CD14-positive monocyte (primary cell): Measurements from ENCODE around the gene CDIP1. TPM values are rescaled to one million over a fixed set of nuclear protein-coding genes. Genes with fewer than 3 reads are reported as not detected.

Experiments used
- DNase-seq, 3 donors: peaks; one replicate each; pipeline ENCODE4 v3.0.0-alpha.2; 2011 to 2022
- H2AFZ ChIP-seq: 2 replicates; pipeline ENCODE4 v1.6.0; 2012; ENCODE audit warnings: mild to moderate bottlenecking, low read depth, low read length, inconsistent platforms; ENCODE audit not compliant: insufficient read depth, poor library complexity, severe bottlenecking
- H3K27ac ChIP-seq, 2 donors: 1 replicate in 1 of 2; 2 replicates in 1 of 2; pipeline ENCODE4 v1.5.1; 2012 to 2013; ENCODE audit warnings: low read length in 2 of 2, control low read depth in 1 of 2, inconsistent platforms in 1 of 2, low read depth in 1 of 2, mild to moderate bottlenecking in 1 of 2
- H3K27me3 ChIP-seq, 2 donors: one replicate each; pipeline versions ENCODE4 v1.6.0 to v1.6.1; 2011 to 2013; ENCODE audit warnings: low read length in 2 of 2; ENCODE audit not compliant: control insufficient read depth in 2 of 2, insufficient read depth in 2 of 2
- H3K36me3 ChIP-seq, 2 donors: replicated peaks in 1 of 2; 1 replicate in 1 of 2; 2 replicates in 1 of 2; pipeline versions ENCODE4 v1.5.1 to v1.6.1; 2012 to 2013; ENCODE audit warnings: low read length in 2 of 2, control low read depth in 1 of 2, inconsistent platforms in 1 of 2, mild to moderate bottlenecking in 1 of 2; ENCODE audit not compliant: insufficient read depth in 2 of 2, control insufficient read depth in 1 of 2
- H3K4me1 ChIP-seq, 2 donors: 1 replicate in 1 of 2; 2 replicates in 1 of 2; pipeline versions ENCODE4 v1.5.1 to v1.6.1; 2012 to 2013; ENCODE audit warnings: low read length in 2 of 2, control low read depth in 1 of 2, inconsistent platforms in 1 of 2, mild to moderate bottlenecking in 1 of 2, moderate library complexity in 1 of 2; ENCODE audit not compliant: insufficient read depth in 2 of 2, control insufficient read depth in 1 of 2
- H3K4me2 ChIP-seq: replicated peaks from 2 replicates; pipeline ENCODE3; 2012; ENCODE audit warnings: low read length, moderate library complexity, mild to moderate bottlenecking; ENCODE audit not compliant: poor library complexity, severe bottlenecking; ENCODE audit errors: extremely low read depth
- H3K4me3 ChIP-seq, 3 experiments: fragments of 200-600 bp in 1 of 3; sonication (generic) in 1 of 3; replicated peaks in 1 of 3; 1 replicate in 2 of 3; 2 replicates in 1 of 3; pipeline ENCODE4 v1.5.1; 2011 to 2013; ENCODE audit warnings: low read length in 3 of 3, mild to moderate bottlenecking in 3 of 3, control low read depth in 2 of 3, low read depth in 2 of 3, inconsistent platforms in 1 of 3, moderate library complexity in 1 of 3
- H3K79me2 ChIP-seq: 2 replicates; pipeline ENCODE4 v1.6.0; 2012; ENCODE audit warnings: mild to moderate bottlenecking, control low read depth, inconsistent platforms, low read length, moderate library complexity; ENCODE audit not compliant: insufficient read depth
- H3K9ac ChIP-seq: 2 replicates; pipeline ENCODE4 v1.6.0; 2017; ENCODE audit warnings: low read length, mild to moderate bottlenecking; ENCODE audit not compliant: insufficient read depth, poor library complexity, severe bottlenecking
- H3K9me3 ChIP-seq, 2 donors: replicated peaks in 1 of 2; 1 replicate in 1 of 2; 2 replicates in 1 of 2; pipeline versions ENCODE4 v1.5.1 to v1.6.1; 2012 to 2013; ENCODE audit warnings: low read length in 2 of 2, control low read depth in 1 of 2; ENCODE audit not compliant: control insufficient read depth in 1 of 2, insufficient read depth in 1 of 2
- H4K20me1 ChIP-seq: 2 replicates; pipeline ENCODE4 v1.6.0; 2012; ENCODE audit warnings: mild to moderate bottlenecking, low read length, control low read depth, moderate library complexity; ENCODE audit not compliant: insufficient read depth
- H3K27ac Mint-ChIP-seq, 7 donors: one replicate each; pipeline ENCODE4 v1.8.0; 2020; ENCODE audit warnings: mild to moderate bottlenecking in 7 of 7, mixed read lengths in 7 of 7, moderate library complexity in 6 of 7, inconsistent platforms in 2 of 7
- H3K27me3 Mint-ChIP-seq, 3 donors: one replicate each; pipeline ENCODE4 v1.8.0; 2021 to 2022; ENCODE audit warnings: low read depth in 3 of 3, mild to moderate bottlenecking in 3 of 3, mixed read lengths in 3 of 3, moderate library complexity in 3 of 3, inconsistent platforms in 1 of 3
- H3K36me3 Mint-ChIP-seq, 2 donors: one replicate each; pipeline ENCODE4 v1.8.0; 2020; ENCODE audit warnings: mixed read lengths in 2 of 2, inconsistent platforms in 1 of 2, mild to moderate bottlenecking in 1 of 2
- H3K4me1 Mint-ChIP-seq: one replicate; pipeline ENCODE4 v1.8.0; 2020; ENCODE audit warnings: mild to moderate bottlenecking, mixed read lengths
- H3K4me3 Mint-ChIP-seq, 2 donors: one replicate each; pipeline ENCODE4 v1.8.0; 2020; ENCODE audit warnings: mild to moderate bottlenecking in 2 of 2, mixed read lengths in 2 of 2, moderate library complexity in 1 of 2
- H3K9me3 Mint-ChIP-seq, 7 donors: one replicate each; pipeline ENCODE4 v1.8.0; 2020 to 2022; ENCODE audit warnings: mixed read lengths in 7 of 7, mild to moderate bottlenecking in 6 of 7, moderate library complexity in 6 of 7, inconsistent platforms in 2 of 7
- WGBS: methylation state at CpG from one replicate; pipeline ENCODE4 v1.1.5; 2013; ENCODE audit warnings: missing lambda C conversion rate; ENCODE audit not compliant: insufficient coverage; 5-methylcytosine and 5-hydroxymethylcytosine counted together
- intact Hi-C, 2 donors: fragments of 100-400 bp; cut with micrococcal nuclease; formaldehyde crosslinking; loops; one replicate each; pipeline versions ENCODE4 v1.15.0 to v1.15.1; 2023
- polyA plus RNA-seq, 3 donors: library from polyadenylated mRNA; depleted of rRNA in 1 of 3; unstranded in 2 of 3; stranded (reverse) in 1 of 3; fragments of 300-500 nt in 2 of 3; fragments of >200 nt in 1 of 3; fragmentation: Illumina TruSeq in 2 of 3; gene quantifications; 1 replicate in 2 of 3; 2 replicates in 1 of 3; pipeline ENCODE4 v1.2.3, GENCODE V29; 2012 to 2021
- TF ChIP-seq, protein P1 (sequence below): fragments of 200-600 bp; IDR thresholded peaks from one replicate; pipeline ENCODE4 v1.8.0; 2022; ENCODE audit warnings: antibody characterized with exemption, mild to moderate bottlenecking

Gene CDIP1
- polyA plus RNA-seq, 3 donors, result 8.6 to 11.2 (median 10.8) TPM

DNA sequence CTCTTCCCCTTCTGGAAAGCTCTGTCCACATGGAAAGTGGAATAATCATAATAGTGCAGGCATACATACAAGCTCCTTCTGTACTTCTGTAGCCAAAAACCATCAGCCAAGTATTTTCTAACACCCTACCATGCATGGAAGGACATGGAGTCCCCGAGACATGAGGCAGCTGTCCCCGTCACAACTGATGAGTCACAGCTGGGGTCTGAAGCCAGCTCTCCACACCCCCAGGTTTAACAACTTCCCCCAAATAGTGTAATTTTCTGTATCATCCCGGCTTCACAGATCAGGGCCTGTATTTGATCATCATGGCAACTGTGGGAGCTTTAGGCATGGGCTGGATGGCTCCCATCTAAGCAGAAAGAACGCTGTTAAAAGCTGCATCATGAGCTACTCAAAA lies 34.1 kb upstream of the CDIP1 start:
- peaks cover 6% of the 10 kb centered on the region for H3K4me1 Mint-ChIP-seq
- TF ChIP-seq, protein P1, sequence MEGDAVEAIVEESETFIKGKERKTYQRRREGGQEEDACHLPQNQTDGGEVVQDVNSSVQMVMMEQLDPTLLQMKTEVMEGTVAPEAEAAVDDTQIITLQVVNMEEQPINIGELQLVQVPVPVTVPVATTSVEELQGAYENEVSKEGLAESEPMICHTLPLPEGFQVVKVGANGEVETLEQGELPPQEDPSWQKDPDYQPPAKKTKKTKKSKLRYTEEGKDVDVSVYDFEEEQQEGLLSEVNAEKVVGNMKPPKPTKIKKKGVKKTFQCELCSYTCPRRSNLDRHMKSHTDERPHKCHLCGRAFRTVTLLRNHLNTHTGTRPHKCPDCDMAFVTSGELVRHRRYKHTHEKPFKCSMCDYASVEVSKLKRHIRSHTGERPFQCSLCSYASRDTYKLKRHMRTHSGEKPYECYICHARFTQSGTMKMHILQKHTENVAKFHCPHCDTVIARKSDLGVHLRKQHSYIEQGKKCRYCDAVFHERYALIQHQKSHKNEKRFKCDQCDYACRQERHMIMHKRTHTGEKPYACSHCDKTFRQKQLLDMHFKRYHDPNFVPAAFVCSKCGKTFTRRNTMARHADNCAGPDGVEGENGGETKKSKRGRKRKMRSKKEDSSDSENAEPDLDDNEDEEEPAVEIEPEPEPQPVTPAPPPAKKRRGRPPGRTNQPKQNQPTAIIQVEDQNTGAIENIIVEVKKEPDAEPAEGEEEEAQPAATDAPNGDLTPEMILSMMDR, result no peak

DNA sequence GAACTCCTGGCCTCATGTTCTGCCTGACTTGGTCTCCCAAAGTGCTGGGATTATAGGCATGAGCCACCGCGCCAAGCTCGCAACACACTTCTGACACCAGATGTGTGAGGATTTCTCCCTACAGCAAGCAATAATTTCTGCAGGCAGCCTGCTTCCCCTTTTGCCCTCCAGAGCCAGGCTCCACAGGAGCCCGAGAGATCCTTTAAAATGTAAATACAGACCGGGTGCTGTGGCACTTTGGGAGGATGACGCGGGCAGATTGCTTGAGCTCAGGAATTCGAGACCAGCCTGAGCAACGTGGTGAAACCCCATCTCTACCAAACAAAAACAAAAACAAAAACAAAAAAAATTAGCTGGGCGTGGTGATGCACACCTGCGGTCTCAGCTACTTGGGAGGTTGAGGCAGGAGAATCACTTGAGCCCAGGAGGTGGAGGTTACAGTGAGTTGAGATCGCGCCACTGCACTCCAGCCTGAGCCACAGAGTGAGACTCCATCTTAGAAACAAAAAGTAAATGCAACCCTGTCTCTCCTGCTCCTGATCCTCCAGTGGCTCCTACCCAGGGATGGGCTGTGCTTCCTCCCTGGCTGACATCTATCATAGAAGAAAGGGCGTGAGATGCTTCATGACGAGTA lies 32.2 kb upstream of the CDIP1 start:
- intact Hi-C loops, result no loop called here
- Mint-ChIP-seq H3K27ac (no peak overlapping the region), H3K4me3 (no peak overlapping the region), H3K27me3 (peaks cover 2 to 6% (median 3%) of the 10 kb centered on the region in 3 donors), H3K9me3 (no peaks in the 10 kb centered on the region), H3K36me3 (no peaks in the 10 kb centered on the region), H3K4me1 (peaks cover 6% of the 10 kb centered on the region)
- DNase-seq, result no peak
- no peak overlapping the region for H3K9ac ChIP-seq
- no peaks in the 10 kb centered on the region for H4K20me1 ChIP-seq
- H3K4me3 ChIP-seq, result no peak overlapping the region
- TF ChIP-seq, protein P1, result no peak
- no peak overlapping the region for H3K27ac ChIP-seq
- no peaks in the 10 kb centered on the region for H3K9me3 ChIP-seq
- peaks cover 0 to 2% of the 10 kb centered on the region in 2 donors for H3K4me1 ChIP-seq
- H3K79me2 ChIP-seq, result no peaks in the 10 kb centered on the region
- no peaks in the 10 kb centered on the region for H3K36me3 ChIP-seq
- 79% methylated on average over 7 of the region's 15 CpGs for WGBS
- no peak overlapping the region for H2AFZ ChIP-seq
- no peak overlapping the region for H3K4me2 ChIP-seq
- no peaks in the 10 kb centered on the region for H3K27me3 ChIP-seq

More for the DNA sequence above, 34.1 kb upstream of the CDIP1 start:
- no peaks in the 10 kb centered on the region for H3K27me3 ChIP-seq
- H3K4me1 ChIP-seq, result peaks cover 0 to 2% of the 10 kb centered on the region in 2 donors
- DNase-seq, result no peak
- no peak overlapping the region for H3K9ac ChIP-seq
- Mint-ChIP-seq H3K9me3 (no peaks in the 10 kb centered on the region), H3K27me3 (peaks cover 2 to 3% (median 2%) of the 10 kb centered on the region in 3 donors), H3K4me3 (no peak overlapping the region), H3K36me3 (no peaks in the 10 kb centered on the region), H3K27ac (no peak overlapping the region)
- WGBS, result 29% methylated on average over 4 of the region's 4 CpGs
- H3K36me3 ChIP-seq, result no peaks in the 10 kb centered on the region
- no peak overlapping the region for H2AFZ ChIP-seq
- no peaks in the 10 kb centered on the region for H3K9me3 ChIP-seq
- H4K20me1 ChIP-seq, result no peaks in the 10 kb centered on the region
- H3K79me2 ChIP-seq, result no peaks in the 10 kb centered on the region
- no peak overlapping the region for H3K27ac ChIP-seq
- intact Hi-C loops, result no loop called here
- no peak overlapping the region for H3K4me3 ChIP-seq
- H3K4me2 ChIP-seq, result no peak overlapping the region
